HG02981 (cell line): ENCODE measurements around the gene IPO8.
"Not testable (repeated sequence)": the region's sequence is repeated elsewhere in the genome, so short reads cannot be mapped to it uniquely, and the experiment has no call there.

Experiments
- ATAC-seq: cut with Tn5 transposase; IDR thresholded peaks from one replicate; pipeline ENCODE4 v1.9.1; 2021; ENCODE audit warnings: mild to moderate bottlenecking, moderate library complexity; ENCODE audit not compliant: unreplicated experiment

IPO8 gene

GRCh38 chr12:30610718-30611117 lies 85.0 kb downstream of the IPO8 start:
- no peak for ATAC-seq

- ATAC-seq = not testable (repeated sequence)
Observed at GRCh38 chr12:30609819-30610218, 85.8 kb downstream of the IPO8 start.

GRCh38 chr12:30604302-30604701 lies 91.4 kb downstream of the IPO8 start:
- ATAC-seq = not testable (repeated sequence)

DNA sequence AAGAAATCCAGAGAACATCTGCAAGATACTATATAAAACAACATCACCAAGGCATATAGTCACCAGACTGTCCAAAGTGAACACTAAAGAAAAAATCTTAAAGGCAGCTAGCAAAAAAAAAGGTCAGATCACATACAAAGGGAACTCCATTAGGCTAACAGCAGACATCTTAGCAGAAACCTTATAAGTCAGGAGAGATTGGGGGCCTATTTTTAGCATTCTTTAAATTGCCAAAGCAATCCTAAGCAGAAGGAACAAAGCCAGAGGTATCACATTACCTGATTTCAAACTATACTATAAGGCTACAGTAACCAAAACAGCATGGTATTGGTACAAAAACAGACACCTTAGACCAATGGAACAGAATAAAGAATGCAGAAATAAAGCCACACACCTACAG lies 92.5 kb downstream of the IPO8 start:
- no peak for ATAC-seq

DNA sequence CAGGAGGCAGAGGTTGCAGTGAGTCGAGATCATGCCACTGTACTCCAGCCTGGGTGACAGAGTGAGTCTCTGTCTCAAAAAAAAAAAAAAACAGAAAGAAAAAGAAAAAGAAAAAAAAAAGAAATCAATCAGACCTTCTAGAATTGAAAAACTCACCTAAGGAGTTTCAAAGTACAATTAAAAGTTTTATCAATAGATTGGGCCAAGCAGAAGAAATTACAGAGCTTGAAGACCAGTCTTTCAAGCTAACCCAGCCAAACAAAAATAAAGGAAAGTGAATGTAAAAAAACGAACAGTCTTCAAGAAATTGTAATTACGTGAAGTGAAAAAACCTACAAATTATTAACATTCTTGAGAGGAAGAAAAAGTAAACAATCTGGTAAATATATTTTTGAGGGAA lies 93.0 kb downstream of the IPO8 start:
- ATAC-seq = no peak

- no peak for ATAC-seq
Observed at GRCh38 chr12:30599608-30600007, 96.1 kb downstream of the IPO8 start.

- no peak for ATAC-seq
Observed at GRCh38 chr12:30598889-30599288, 96.8 kb downstream of the IPO8 start.

GRCh38 chr12:30595742-30596141 lies 99.9 kb downstream of the IPO8 start:
- ATAC-seq = no peak

DNA sequence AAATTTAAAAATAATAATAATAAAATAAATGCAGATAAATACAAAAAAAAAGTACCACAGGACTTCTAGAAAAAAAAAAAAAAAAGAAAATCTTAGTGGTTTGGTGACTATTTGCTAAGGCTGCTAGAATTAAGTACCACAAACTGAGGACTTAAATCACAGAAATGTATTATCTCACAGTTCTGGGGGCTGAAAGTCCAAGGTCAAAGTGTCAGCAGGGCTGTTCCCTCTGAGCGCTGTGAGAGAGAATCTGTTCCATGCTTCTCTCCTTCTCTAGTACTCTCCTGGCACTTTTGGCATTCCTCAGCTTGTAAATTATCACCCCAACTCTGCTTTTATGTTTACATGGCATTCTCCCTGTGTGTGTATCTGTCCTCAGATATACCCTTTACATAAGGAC lies 101.2 kb downstream of the IPO8 start:
- ATAC-seq = no peak

DNA sequence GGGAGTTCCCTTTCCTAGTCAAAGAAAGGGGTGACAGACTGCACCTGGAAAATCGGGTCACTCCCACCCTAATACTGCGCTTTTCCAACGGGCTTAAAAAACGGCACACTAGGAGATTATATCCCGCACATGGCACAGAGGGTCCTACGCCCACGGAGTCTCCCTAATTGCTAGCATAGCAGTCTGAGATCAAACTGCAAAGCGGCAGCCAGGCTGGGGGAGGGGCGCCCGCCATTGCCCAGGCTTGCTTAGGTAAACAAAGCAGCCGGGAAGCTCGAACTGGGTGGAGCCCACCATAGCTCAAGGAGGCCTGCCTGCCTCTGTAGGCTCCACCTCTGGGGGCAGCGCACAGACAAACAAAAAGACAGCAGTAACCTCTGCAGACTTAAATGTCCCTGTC lies 107.1 kb downstream of the IPO8 start:
- not testable (repeated sequence) for ATAC-seq

DNA sequence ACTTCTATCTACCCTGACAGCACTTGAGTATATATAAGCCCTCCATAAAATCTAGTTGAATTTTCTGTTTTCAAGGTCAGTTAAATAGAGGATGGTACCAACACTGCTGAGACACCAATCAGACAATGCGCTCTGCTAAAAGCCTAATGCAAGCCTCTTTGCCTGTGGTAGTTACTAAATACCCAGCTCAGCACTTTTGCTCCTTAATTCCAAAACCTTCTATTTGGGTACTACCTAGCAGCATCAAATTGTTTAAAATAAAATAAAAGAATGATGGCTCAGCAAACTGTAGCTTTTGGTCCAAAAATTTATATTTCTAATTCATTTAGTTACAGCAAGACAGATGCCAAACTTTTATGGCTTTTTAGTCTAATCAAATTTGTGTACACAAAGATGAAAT lies 107.9 kb downstream of the IPO8 start:
- no peak for ATAC-seq

- ATAC-seq = no peak
Observed at GRCh38 chr12:30585877-30586276, 109.8 kb downstream of the IPO8 start.

- no peak for ATAC-seq
Observed at GRCh38 chr12:30582943-30583342, 112.7 kb downstream of the IPO8 start.

DNA sequence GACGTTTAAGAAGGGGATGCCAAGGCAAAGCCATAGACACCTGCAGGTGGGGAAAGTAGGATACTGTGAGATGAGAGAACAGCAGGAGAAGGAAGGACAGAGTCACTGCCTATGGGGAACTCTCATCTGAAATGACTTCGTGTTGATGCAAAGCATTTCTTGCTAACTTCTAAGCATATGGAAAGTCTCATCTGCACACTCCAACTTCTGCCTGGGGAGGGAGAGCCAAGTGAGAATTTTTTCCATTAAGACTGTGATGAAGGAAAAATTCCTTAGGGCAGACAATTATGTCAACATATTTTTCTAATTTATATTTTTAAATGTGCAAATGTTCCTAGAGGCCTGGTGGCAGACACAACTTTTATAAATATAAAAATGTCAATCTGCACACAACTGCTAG lies 115.3 kb downstream of the IPO8 start:
- no peak for ATAC-seq
